H1 (cell line): ENCODE data around the gene TRPM1. TPM values are rescaled to one million over a fixed set of nuclear protein-coding genes. Genes with fewer than 3 reads are reported as not detected.

Source experiments
- ASH2L ChIP-seq: fragments of 200-600, 300-600 bp; sonication (generic); IDR thresholded peaks from one replicate; pipeline ENCODE4 v1.7.1; 2017; ENCODE audit warnings: low read length
- BRCA1 ChIP-seq: IDR thresholded peaks from 2 replicates; pipeline ENCODE4 v1.6.1; 2012; ENCODE audit warnings: low read depth, low read length, improper control_type of control experiment
- EZH2 ChIP-seq: fragments of 200-600 bp; sonication (generic); IDR thresholded peaks from 2 replicates; pipeline ENCODE4 v1.7.1; 2012; ENCODE audit warnings: low read depth, mild to moderate bottlenecking, moderate library complexity, low read length, inconsistent platforms; ENCODE audit not compliant: severe bottlenecking
- SP4 ChIP-seq: IDR thresholded peaks from 2 replicates; pipeline ENCODE4 v1.6.1; 2012; ENCODE audit warnings: low read length, inconsistent platforms
- TAF7 ChIP-seq: optimal IDR thresholded peaks from 2 replicates; pipeline ENCODE3; 2011; ENCODE audit warnings: low read depth, mild to moderate bottlenecking, inconsistent platforms, low read length, moderate library complexity, borderline replicate concordance
- ZNF274 ChIP-seq: IDR thresholded peaks from 2 replicates; pipeline ENCODE4 v1.7.0; 2012; ENCODE audit warnings: low read length, borderline replicate concordance; ENCODE audit errors: extremely low read depth
- polyA plus RNA-seq, 7 experiments: library from polyadenylated mRNA; depleted of rRNA in 3 of 7; stranded (reverse) in 5 of 7; unstranded in 2 of 7; fragments of >200 nt in 5 of 7; fragments of 200-250 nt in 2 of 7; gene quantifications; 1 replicate in 5 of 7; 2 replicates in 1 of 7; 4 replicates in 1 of 7; pipeline versions ENCODE4 v1.2.1 to v1.2.3, GENCODE V29; 2011 to 2013; ENCODE audit warnings: missing spikeins in 2 of 7, mixed read lengths in 2 of 7
- total RNA-seq: library from RNA; stranded (reverse); fragmentation: NEBNext Ultra II Directional; extraction: Animal tissue kit (Norgen Biotek cat#: 25700); gene quantifications from 2 replicates; pipeline ENCODE4 v1.2.1, GENCODE V29; 2021
- TF ChIP-seq, protein P1 (sequence below): IDR thresholded peaks from 2 replicates; pipeline ENCODE4 v1.6.1; 2012; ENCODE audit warnings: inconsistent platforms

TRPM1 gene
- total and polyA plus RNA-seq, 2 of the 8 experiments (the other 6 are each of a cell fraction or from before 2014, with no cell fraction given) = 0.05 TPM; not detected in 1

DNA sequence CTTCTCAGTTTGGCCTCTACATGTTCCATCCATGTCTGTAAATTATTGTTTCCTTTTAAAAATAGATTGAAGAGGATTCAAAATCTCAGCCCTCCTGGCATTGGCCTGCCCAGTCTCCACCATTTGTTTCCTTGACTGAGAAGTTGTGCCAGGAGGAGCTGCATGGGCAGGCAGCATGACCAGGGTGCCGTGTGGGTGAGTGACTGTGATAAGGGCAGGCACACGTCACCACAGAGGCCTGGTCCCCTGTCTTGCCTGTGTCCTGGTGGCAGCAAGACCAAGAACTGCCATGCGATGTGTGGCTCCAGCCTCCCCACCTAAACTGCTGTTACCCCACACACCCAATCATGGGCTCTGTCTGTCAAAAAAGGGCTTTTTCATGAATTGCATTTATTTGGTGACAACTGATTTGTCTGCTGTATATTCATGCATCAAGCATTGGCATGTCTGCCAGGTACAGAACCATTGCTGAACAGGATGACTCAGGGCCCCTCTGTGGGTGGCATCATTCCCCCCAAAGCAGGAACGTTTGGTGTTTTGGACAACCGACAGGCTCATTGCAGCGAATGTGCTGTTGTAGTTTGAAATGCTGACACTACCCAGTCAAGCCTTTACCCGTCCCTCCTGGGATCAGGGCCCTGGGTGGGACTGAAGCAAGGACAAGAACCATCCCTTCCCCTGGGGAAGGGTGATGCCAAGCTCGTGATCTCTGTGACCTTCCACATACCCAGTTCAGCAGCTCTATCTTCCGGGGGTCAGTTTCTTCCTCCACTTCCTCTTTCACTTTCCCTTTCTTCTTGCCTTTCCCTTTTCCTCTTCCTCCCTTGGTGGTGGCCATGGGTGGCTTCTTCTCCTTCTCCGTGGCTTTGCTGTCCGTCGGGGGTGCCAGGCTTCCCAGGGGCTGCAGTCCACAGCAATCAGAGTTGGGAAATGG lies 51.6 kb downstream of the TRPM1 start (continued):
- TF ChIP-seq TAF7 (no peak), ZNF274 (no peak), SP4 (no peak), EZH2 (no peak), BRCA1 (no peak), ASH2L (no peak)
- TF ChIP-seq, protein P1, sequence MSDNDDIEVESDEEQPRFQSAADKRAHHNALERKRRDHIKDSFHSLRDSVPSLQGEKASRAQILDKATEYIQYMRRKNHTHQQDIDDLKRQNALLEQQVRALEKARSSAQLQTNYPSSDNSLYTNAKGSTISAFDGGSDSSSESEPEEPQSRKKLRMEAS = no peak
